Keratinocyte (primary cell): ENCODE data around the gene SIGLEC8.

Experiments used
- EZH2 ChIP-seq: IDR thresholded peaks from one replicate; pipeline ENCODE4 v1.6.1; 2012; ENCODE audit warnings: inconsistent platforms, mild to moderate bottlenecking, low read length, moderate library complexity
- TF ChIP-seq, protein P1 (sequence below), 3 experiments: IDR thresholded peaks in 1 of 3; conservative IDR thresholded peaks in 1 of 3; optimal IDR thresholded peaks in 1 of 3; 2 replicates in 2 of 3; 3 replicates in 1 of 3; pipeline versions ENCODE3 to v1.5.1; 2011; ENCODE audit warnings: low read length in 3 of 3, mild to moderate bottlenecking in 3 of 3, moderate library complexity in 2 of 3, control low read depth in 1 of 3, inconsistent platforms in 1 of 3; ENCODE audit not compliant: insufficient read depth in 2 of 3; ENCODE audit errors: extremely low read depth in 1 of 3

DNA sequence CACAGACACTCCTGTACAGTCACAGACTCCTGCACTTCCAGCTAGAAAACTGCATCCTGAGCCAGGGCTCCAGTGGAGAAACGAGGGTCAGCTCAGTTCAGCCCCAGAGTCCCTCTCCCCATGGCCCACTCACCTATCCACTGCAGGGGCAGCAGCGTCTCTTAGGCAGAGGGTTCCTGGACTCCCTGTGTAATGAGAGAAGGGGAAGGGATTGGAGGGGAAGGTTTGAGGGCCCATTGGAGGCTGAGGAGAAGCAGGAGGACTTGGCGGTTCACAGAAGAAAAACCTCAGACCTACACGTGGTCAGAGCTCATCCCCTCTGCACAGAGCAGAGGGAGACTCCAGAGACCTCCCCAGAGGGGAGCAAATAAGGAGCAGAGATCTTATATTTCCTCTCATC lies 10.9 kb upstream of the SIGLEC8 start:
- TF ChIP-seq, protein P1, sequence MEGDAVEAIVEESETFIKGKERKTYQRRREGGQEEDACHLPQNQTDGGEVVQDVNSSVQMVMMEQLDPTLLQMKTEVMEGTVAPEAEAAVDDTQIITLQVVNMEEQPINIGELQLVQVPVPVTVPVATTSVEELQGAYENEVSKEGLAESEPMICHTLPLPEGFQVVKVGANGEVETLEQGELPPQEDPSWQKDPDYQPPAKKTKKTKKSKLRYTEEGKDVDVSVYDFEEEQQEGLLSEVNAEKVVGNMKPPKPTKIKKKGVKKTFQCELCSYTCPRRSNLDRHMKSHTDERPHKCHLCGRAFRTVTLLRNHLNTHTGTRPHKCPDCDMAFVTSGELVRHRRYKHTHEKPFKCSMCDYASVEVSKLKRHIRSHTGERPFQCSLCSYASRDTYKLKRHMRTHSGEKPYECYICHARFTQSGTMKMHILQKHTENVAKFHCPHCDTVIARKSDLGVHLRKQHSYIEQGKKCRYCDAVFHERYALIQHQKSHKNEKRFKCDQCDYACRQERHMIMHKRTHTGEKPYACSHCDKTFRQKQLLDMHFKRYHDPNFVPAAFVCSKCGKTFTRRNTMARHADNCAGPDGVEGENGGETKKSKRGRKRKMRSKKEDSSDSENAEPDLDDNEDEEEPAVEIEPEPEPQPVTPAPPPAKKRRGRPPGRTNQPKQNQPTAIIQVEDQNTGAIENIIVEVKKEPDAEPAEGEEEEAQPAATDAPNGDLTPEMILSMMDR (optimal IDR thresholded peaks at IDR 0.05 in 1 of 3, IDR thresholded peaks at IDR 0.05 in 1 of 3, conservative IDR thresholded peaks at IDR 0.05 in 1 of 3; ENCODE audit: extremely low read depth in 1 of 3, insufficient read depth in 2 of 3, low read length in 3 of 3): no peak
- TF ChIP-seq EZH2: no peak
